ENCODE results near the gene GRK6. TPM values are rescaled to one million over a fixed set of nuclear protein-coding genes. Genes with fewer than 3 reads are reported as not detected.

The GRK6 gene
- total RNA-seq, 1 donor from 2014 or later = 43.9 TPM

GRCh38 chr5:177474846-177475562 is 48.5 kb downstream of the GRK6 start:
- H3K4me1 ChIP-seq = peaks cover 33% of the 10 kb centered on the region

GRCh38 chr5:177475563-177476427 is 49.3 kb downstream of the GRK6 start:
- ATAC-seq (no peak), DNase-seq (no peak)
- Histone ChIP-seq H3K4me3 (no peak overlapping the region), H3K4me1 (peaks cover 35% of the 10 kb centered on the region), H3K27me3 (no peaks in the 10 kb centered on the region), H3K9me3 (no peaks in the 10 kb centered on the region), H3K27ac (no peak overlapping the region), H3K36me3 (no peaks in the 10 kb centered on the region)
- intact Hi-C loops (cut with DNase I) = no loop called here
- TF ChIP-seq CTCF (IDR thresholded peaks at IDR 0.05) = no peak

More at GRCh38 chr5:177474846-177475562, 48.5 kb downstream of the GRK6 start:
- TF ChIP-seq CTCF (IDR thresholded peaks at IDR 0.05) = no peak
- no peak for ATAC-seq
- Histone ChIP-seq H3K36me3 (no peaks in the 10 kb centered on the region), H3K27ac (no peak overlapping the region), H3K4me3 (no peak overlapping the region), H3K27me3 (no peaks in the 10 kb centered on the region), H3K9me3 (no peaks in the 10 kb centered on the region)
- no peak for DNase-seq
- intact Hi-C loops (cut with DNase I) = no loop called here

GRCh38 chr5:177476531-177477233 is 50.2 kb downstream of the GRK6 start:
- H3K27me3 ChIP-seq = no peaks in the 10 kb centered on the region
- H3K9me3 ChIP-seq = no peaks in the 10 kb centered on the region
- ATAC-seq (peak; percentile 2), DNase-seq (peak; percentile 70)
- no peak for TF ChIP-seq CTCF (IDR thresholded peaks at IDR 0.05)
- intact Hi-C loops (cut with DNase I) = no loop called here
- H3K4me3 ChIP-seq = no peak overlapping the region
- peaks cover 34% of the 10 kb centered on the region for H3K4me1 ChIP-seq
- H3K36me3 ChIP-seq = no peaks in the 10 kb centered on the region
- peak overlapping the region; percentile 11 for H3K27ac ChIP-seq

GRCh38 chr5:177477701-177478477 is 51.4 kb downstream of the GRK6 start:
- peaks cover 24% of the 10 kb centered on the region for H3K4me1 ChIP-seq
- TF ChIP-seq CTCF (IDR thresholded peaks at IDR 0.05) = no peak

More at GRCh38 chr5:177477701-177478477, 51.4 kb downstream of the GRK6 start:
- H3K27ac ChIP-seq = no peak overlapping the region
- DNase-seq = no peak
- H3K36me3 ChIP-seq = no peaks in the 10 kb centered on the region
- intact Hi-C loops (cut with DNase I) = no loop called here
- H3K27me3 ChIP-seq = no peaks in the 10 kb centered on the region
- H3K4me3 ChIP-seq = no peak overlapping the region
- ATAC-seq = no peak
- no peaks in the 10 kb centered on the region for H3K9me3 ChIP-seq

Data from upper lobe of right lung (tissue), 1 donor.